ENCODE measurements around the gene DDC. TPM values are rescaled to one million over a fixed set of nuclear protein-coding genes. Genes with fewer than 3 reads are reported as not detected.

DDC gene
- total and polyA plus RNA-seq, 4 experiments from 2014 or later, result not detected

- Mint-ChIP-seq H3K4me1 (no peaks in the 10 kb centered on the region), H3K27ac (peak overlapping the region in 1 of 7 donors; percentile 63), H3K36me3 (no peaks in the 10 kb centered on the region), H3K9me3 (peaks cover 0 to 1% (median 0%) of the 10 kb centered on the region in 8 donors), H3K27me3 (no peaks in the 10 kb centered on the region), H3K4me3 (no peak overlapping the region)
- POLR2A ChIA-PET (ENCODE audit: partially characterized antibody), result no interaction called here
- no peaks in the 10 kb centered on the region for H3K9me3 ChIP-seq (ENCODE audit: control insufficient read depth in 1 of 2, low read length in 2 of 2)
- H3K27ac ChIP-seq (ENCODE audit: low read depth, low read length), result no peak overlapping the region
- no peak overlapping the region for H3K4me3 ChIP-seq (ENCODE audit: low read length in 2 of 2)
- DNase-seq, result no peak
- H3K36me3 ChIP-seq (ENCODE audit: insufficient read depth, low read length), result no peaks in the 10 kb centered on the region
- H3K4me1 ChIP-seq (ENCODE audit: insufficient read depth, low read length), result no peaks in the 10 kb centered on the region
- CTCF ChIA-PET (ENCODE audit: partially characterized antibody), result interaction anchor here (0.7 to 2.6 kb wide), 4 partner anchors 8 to 285 kb away, joined by 3 to 14 read pairs (median 3); no protein-coding TSS in a partner anchor
- no peaks in the 10 kb centered on the region for H3K27me3 ChIP-seq (ENCODE audit: insufficient read depth, low read length)
- intact Hi-C loops (cut with micrococcal nuclease), result no loop called here
Observed at GRCh38 chr7:50426280-50427045, 138.7 kb downstream of the DDC start.

GRCh38 chr7:50425318-50425717, 139.9 kb downstream of the DDC start:
- Mint-ChIP-seq H3K27ac (no peak overlapping the region), H3K4me1 (no peaks in the 10 kb centered on the region), H3K9me3 (peaks cover 0 to 1% (median 0%) of the 10 kb centered on the region in 8 donors), H3K4me3 (no peak overlapping the region), H3K36me3 (no peaks in the 10 kb centered on the region), H3K27me3 (no peaks in the 10 kb centered on the region)
- POLR2A ChIA-PET (ENCODE audit: partially characterized antibody), result no interaction called here
- intact Hi-C loops (cut with micrococcal nuclease), result no loop called here
- Histone ChIP-seq H3K4me1 (ENCODE audit: insufficient read depth, low read length) (no peaks in the 10 kb centered on the region), H3K4me3 (ENCODE audit: low read length in 2 of 2) (no peak overlapping the region), H3K9me3 (ENCODE audit: control insufficient read depth in 1 of 2, low read length in 2 of 2) (no peaks in the 10 kb centered on the region), H3K27ac (ENCODE audit: low read depth, low read length) (no peak overlapping the region), H3K36me3 (ENCODE audit: insufficient read depth, low read length) (no peaks in the 10 kb centered on the region), H3K27me3 (ENCODE audit: insufficient read depth, low read length) (no peaks in the 10 kb centered on the region)
- no peak for DNase-seq
- CTCF ChIA-PET (ENCODE audit: partially characterized antibody), result interaction anchor here (1.0 to 2.6 kb wide), 2 partner anchors 220 to 283 kb away, joined by 3 to 15 read pairs; no protein-coding TSS in a partner anchor

GRCh38 chr7:50423860-50424259, 141.3 kb downstream of the DDC start:
- Histone ChIP-seq H3K27me3 (ENCODE audit: insufficient read depth, low read length) (no peaks in the 10 kb centered on the region), H3K27ac (ENCODE audit: low read depth, low read length) (no peak overlapping the region), H3K9me3 (ENCODE audit: control insufficient read depth in 1 of 2, low read length in 2 of 2) (no peaks in the 10 kb centered on the region), H3K4me3 (ENCODE audit: low read length in 2 of 2) (no peak overlapping the region), H3K36me3 (ENCODE audit: insufficient read depth, low read length) (no peaks in the 10 kb centered on the region), H3K4me1 (ENCODE audit: insufficient read depth, low read length) (no peaks in the 10 kb centered on the region)
- Mint-ChIP-seq H3K4me1 (no peaks in the 10 kb centered on the region), H3K4me3 (no peak overlapping the region), H3K27ac (peak overlapping the region in 1 of 7 donors; percentile 47), H3K36me3 (no peaks in the 10 kb centered on the region), H3K9me3 (peaks cover 0 to 1% (median 0%) of the 10 kb centered on the region in 8 donors), H3K27me3 (no peaks in the 10 kb centered on the region)
- no peak for DNase-seq
- ChIA-PET CTCF (ENCODE audit: partially characterized antibody) (interaction anchor here (0.8 to 2.6 kb wide), 3 partner anchors 218 to 331 kb away, joined by 3 to 15 read pairs (median 3); no protein-coding TSS in a partner anchor), POLR2A (ENCODE audit: partially characterized antibody) (interaction anchor here (1.1 kb wide), 1 partner anchor 13 kb away, joined by 3 read pairs; no protein-coding TSS in a partner anchor)
- intact Hi-C loops (cut with micrococcal nuclease), result no loop called here

DNA sequence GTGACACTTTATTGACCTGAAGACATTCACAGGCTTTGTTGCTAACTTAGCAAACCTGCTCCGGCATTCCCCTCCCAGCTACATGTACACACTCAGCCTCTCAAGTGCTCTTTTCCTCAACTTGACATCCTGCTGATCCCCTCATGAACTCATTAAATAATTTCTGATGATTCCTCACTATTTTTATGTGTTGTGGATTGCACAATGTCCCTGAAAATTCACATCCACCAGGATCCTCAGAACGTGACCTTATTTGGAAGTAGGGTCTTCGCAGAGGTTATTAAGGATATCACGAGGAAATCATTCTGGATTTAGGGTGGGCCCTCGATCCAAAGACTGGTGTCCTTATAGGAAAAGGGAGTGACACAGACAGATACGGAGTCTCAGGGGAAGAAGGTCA, 142.3 kb downstream of the DDC start:
- Histone ChIP-seq H3K4me1 (ENCODE audit: insufficient read depth, low read length) (no peaks in the 10 kb centered on the region), H3K9me3 (ENCODE audit: control insufficient read depth in 1 of 2, low read length in 2 of 2) (no peaks in the 10 kb centered on the region), H3K36me3 (ENCODE audit: insufficient read depth, low read length) (no peaks in the 10 kb centered on the region), H3K27ac (ENCODE audit: low read depth, low read length) (no peak overlapping the region), H3K27me3 (ENCODE audit: insufficient read depth, low read length) (no peaks in the 10 kb centered on the region), H3K4me3 (ENCODE audit: low read length in 2 of 2) (no peak overlapping the region)
- POLR2A ChIA-PET (ENCODE audit: partially characterized antibody), result no interaction called here
- Mint-ChIP-seq H3K27me3 (no peaks in the 10 kb centered on the region), H3K36me3 (no peaks in the 10 kb centered on the region), H3K9me3 (peaks cover 0 to 1% (median 0%) of the 10 kb centered on the region in 8 donors), H3K27ac (peak overlapping the region in 1 of 7 donors; percentile 24), H3K4me3 (no peak overlapping the region), H3K4me1 (peaks cover 0 to 2% (median under 1%) of the 10 kb centered on the region in 4 donors)
- no peak for DNase-seq
- CTCF ChIA-PET (ENCODE audit: partially characterized antibody), result interaction anchor here (1.2 to 12.7 kb wide), 5 partner anchors 10 to 330 kb away, joined by 3 to 205 read pairs (median 15); no protein-coding TSS in a partner anchor
- intact Hi-C loops (cut with micrococcal nuclease), result no loop called here

- intact Hi-C loops (cut with micrococcal nuclease), result no loop called here
- H3K36me3 ChIP-seq (ENCODE audit: insufficient read depth, low read length), result no peaks in the 10 kb centered on the region
- no peak overlapping the region for H3K27ac ChIP-seq (ENCODE audit: low read depth, low read length)
- H3K4me3 Mint-ChIP-seq, result no peak overlapping the region
- no peaks in the 10 kb centered on the region for H3K36me3 Mint-ChIP-seq
- no peaks in the 10 kb centered on the region for H3K27me3 ChIP-seq (ENCODE audit: insufficient read depth, low read length)
- ChIA-PET POLR2A (ENCODE audit: partially characterized antibody) (interaction anchor here (0.7 to 3.0 kb wide), 2 partner anchors 154 to 216 kb away, joined by 3 to 9 read pairs; no protein-coding TSS in a partner anchor), CTCF (ENCODE audit: partially characterized antibody) (interaction anchor here (0.7 to 12.7 kb wide), 9 partner anchors 9 to 328 kb away, joined by 3 to 205 read pairs (median 6); partner anchors contain the start of genes IKZF1 and ZPBP)
- H3K4me3 ChIP-seq (ENCODE audit: low read length in 2 of 2), result no peak overlapping the region
- no peak for DNase-seq
- no peaks in the 10 kb centered on the region for H3K27me3 Mint-ChIP-seq
- H3K27ac Mint-ChIP-seq, result no peak overlapping the region
- H3K4me1 ChIP-seq (ENCODE audit: insufficient read depth, low read length), result peaks cover 10% of the 10 kb centered on the region
- H3K9me3 ChIP-seq (ENCODE audit: control insufficient read depth in 1 of 2, low read length in 2 of 2), result no peaks in the 10 kb centered on the region
- peaks cover 0 to 1% (median 0%) of the 10 kb centered on the region in 8 donors for H3K9me3 Mint-ChIP-seq
- peaks cover 6 to 14% (median 8%) of the 10 kb centered on the region in 4 donors for H3K4me1 Mint-ChIP-seq
Observed at GRCh38 chr7:50421043-50421442, 144.2 kb downstream of the DDC start.

DNA sequence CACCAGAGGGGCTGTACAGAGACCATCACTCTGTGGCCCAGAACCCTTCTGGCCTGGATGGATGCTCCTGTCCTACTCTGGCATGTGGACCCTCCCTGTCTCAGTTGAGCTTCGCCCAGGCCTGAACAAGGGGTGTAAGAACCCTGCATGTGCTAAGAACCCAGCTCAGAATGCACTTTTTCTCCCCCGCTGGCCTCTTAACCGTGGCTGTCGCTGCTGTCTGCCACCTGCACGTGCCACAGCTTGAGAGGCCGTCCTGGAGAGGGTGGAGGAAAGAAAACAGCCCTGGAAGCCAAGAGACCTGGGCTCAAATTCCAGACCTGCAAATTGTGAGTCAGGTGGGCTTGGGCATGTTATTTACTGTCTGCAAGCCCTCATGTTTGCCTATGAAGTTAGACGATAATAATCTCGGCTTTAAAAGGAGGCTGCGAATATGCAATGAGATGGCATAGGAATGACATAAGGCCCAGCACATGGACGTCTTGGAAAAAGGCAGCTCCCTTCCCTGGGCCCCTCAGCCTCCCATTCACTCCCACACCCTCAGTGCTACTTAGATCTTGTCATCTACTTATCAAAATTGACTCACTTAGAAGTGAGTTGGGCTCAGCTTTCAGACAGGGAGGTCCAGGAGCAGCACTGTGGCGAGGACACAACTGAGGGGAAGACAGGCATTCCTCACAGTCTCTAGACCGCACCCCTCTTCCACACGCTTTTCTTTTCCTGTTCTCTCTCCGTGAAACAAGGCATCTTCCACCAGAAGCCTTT, 146.5 kb downstream of the DDC start:
- intact Hi-C loops (cut with micrococcal nuclease), result loop anchor here (1.0 to 5.0 kb wide), 7 partner anchors 49 to 744 kb away; no protein-coding TSS in a partner anchor
- H3K27ac Mint-ChIP-seq, result peak overlapping the region in 1 of 7 donors; percentile 4
- Histone ChIP-seq H3K9me3 (ENCODE audit: control insufficient read depth in 1 of 2, low read length in 2 of 2) (no peaks in the 10 kb centered on the region), H3K4me3 (ENCODE audit: low read length in 2 of 2) (no peak overlapping the region), H3K27ac (ENCODE audit: low read depth, low read length) (no peak overlapping the region), H3K4me1 (ENCODE audit: insufficient read depth, low read length) (peaks cover 16% of the 10 kb centered on the region), H3K36me3 (ENCODE audit: insufficient read depth, low read length) (no peaks in the 10 kb centered on the region), H3K27me3 (ENCODE audit: insufficient read depth, low read length) (no peaks in the 10 kb centered on the region)
- CTCF ChIA-PET (ENCODE audit: partially characterized antibody), result interaction anchor here (0.7 to 12.7 kb wide), 61 partner anchors 9 to 350 kb away, joined by 3 to 205 read pairs (median 5); partner anchors contain the start of genes IKZF1 and ZPBP
- H3K4me1 Mint-ChIP-seq, result peaks cover 12 to 23% (median 16%) of the 10 kb centered on the region in 4 donors
- no peaks in the 10 kb centered on the region for H3K9me3 Mint-ChIP-seq
- POLR2A ChIA-PET (ENCODE audit: partially characterized antibody), result interaction anchor here (0.8 to 4.2 kb wide), 12 partner anchors 11 to 326 kb away, joined by 3 to 38 read pairs (median 4); partner anchors contain the start of gene IKZF1
- H3K4me3 Mint-ChIP-seq, result no peak overlapping the region
- no peaks in the 10 kb centered on the region for H3K36me3 Mint-ChIP-seq
- no peaks in the 10 kb centered on the region for H3K27me3 Mint-ChIP-seq
- no peak for DNase-seq

Measured in CD4-positive, alpha-beta memory T cell (primary cell).